Osteocyte (in vitro differentiated cells): ENCODE measurements around the gene KAZN. TPM values are rescaled to one million over a fixed set of nuclear protein-coding genes. Genes with fewer than 3 reads are reported as not detected.

Source experiments
- DNase-seq: peaks from one replicate; pipeline ENCODE4 v3.0.0; 2021; ENCODE audit warnings: mixed read lengths; ENCODE audit not compliant: unreplicated experiment; ENCODE audit errors: extremely low spot score
- H3K27ac Mint-ChIP-seq: one replicate; pipeline ENCODE4 v1.8.0; 2021; ENCODE audit warnings: mild to moderate bottlenecking, mixed read lengths; ENCODE audit not compliant: unreplicated experiment
- H3K27me3 Mint-ChIP-seq: one replicate; pipeline ENCODE4 v1.8.0; 2021; ENCODE audit warnings: mixed read lengths; ENCODE audit not compliant: unreplicated experiment
- H3K36me3 Mint-ChIP-seq: one replicate; pipeline ENCODE4 v1.8.0; 2021; ENCODE audit warnings: mixed read lengths; ENCODE audit not compliant: unreplicated experiment
- H3K4me1 Mint-ChIP-seq: one replicate; pipeline ENCODE4 v1.8.0; 2021; ENCODE audit warnings: mixed read lengths; ENCODE audit not compliant: unreplicated experiment
- H3K4me3 Mint-ChIP-seq: one replicate; pipeline ENCODE4 v1.8.0; 2021; ENCODE audit warnings: mild to moderate bottlenecking, moderate library complexity, mixed read lengths; ENCODE audit not compliant: unreplicated experiment
- H3K9me3 Mint-ChIP-seq: one replicate; pipeline ENCODE4 v1.8.0; 2021; ENCODE audit warnings: mixed read lengths; ENCODE audit not compliant: unreplicated experiment
- total RNA-seq: library from RNA; stranded (reverse); gene quantifications from 2 replicates; pipeline ENCODE4 v1.2.1, GENCODE V29; 2021
- TF ChIP-seq, protein P1 (sequence below): fragments of 200-600 bp; sonication (generic); IDR thresholded peaks from 2 replicates; pipeline ENCODE4 v1.5.0; 2021; ENCODE audit warnings: antibody characterized with exemption, mild to moderate bottlenecking, moderate library complexity

Gene KAZN
- total RNA-seq, 1 donor from 2014 or later = 47.1 TPM

DNA sequence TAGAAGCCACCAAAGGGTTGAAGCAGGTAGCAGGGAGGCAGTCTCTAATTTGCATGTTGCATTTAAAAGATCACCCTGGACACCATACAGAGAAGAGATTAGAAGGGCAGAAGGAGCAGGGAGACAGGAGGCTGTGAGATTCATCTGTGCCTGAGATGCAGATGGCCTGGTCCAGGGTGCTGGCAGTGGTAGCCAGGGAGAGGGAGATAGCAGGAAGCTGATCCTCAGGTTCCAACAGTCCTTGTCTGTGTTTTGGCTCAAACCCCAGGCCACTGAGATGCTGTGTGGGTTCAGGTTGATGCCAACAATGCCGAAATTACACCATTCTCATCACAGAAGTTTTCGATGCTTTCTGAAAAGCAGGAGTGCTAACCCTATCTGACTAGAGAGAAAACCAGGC is 113.7 kb downstream of the KAZN start:
- Mint-ChIP-seq H3K27me3 (no peaks in the 10 kb centered on the region), H3K27ac (no peak overlapping the region), H3K4me1 (no peaks in the 10 kb centered on the region), H3K9me3 (no peaks in the 10 kb centered on the region), H3K36me3 (no peaks in the 10 kb centered on the region), H3K4me3 (no peak overlapping the region)
- TF ChIP-seq, protein P1, sequence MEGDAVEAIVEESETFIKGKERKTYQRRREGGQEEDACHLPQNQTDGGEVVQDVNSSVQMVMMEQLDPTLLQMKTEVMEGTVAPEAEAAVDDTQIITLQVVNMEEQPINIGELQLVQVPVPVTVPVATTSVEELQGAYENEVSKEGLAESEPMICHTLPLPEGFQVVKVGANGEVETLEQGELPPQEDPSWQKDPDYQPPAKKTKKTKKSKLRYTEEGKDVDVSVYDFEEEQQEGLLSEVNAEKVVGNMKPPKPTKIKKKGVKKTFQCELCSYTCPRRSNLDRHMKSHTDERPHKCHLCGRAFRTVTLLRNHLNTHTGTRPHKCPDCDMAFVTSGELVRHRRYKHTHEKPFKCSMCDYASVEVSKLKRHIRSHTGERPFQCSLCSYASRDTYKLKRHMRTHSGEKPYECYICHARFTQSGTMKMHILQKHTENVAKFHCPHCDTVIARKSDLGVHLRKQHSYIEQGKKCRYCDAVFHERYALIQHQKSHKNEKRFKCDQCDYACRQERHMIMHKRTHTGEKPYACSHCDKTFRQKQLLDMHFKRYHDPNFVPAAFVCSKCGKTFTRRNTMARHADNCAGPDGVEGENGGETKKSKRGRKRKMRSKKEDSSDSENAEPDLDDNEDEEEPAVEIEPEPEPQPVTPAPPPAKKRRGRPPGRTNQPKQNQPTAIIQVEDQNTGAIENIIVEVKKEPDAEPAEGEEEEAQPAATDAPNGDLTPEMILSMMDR = no peak
- DNase-seq = no peak

DNA sequence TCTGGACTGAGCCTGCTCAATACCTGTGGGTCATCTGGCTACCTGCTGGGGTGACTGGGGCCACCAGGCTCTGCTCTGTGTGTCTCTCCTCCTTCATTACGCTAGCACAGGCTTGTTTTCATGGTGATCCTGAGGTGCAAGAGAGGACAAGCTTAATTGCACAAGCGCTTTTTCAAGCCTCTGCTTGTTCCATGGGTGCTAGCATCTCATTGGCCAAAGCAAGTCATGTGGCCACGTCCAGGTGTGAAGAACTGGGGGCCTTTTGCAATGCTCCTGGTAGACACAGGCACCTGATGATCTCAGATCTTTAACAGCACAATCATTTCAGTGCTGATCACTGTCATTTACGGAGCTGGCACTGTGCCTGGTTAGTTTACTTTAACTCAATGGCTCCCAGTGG is 114.6 kb downstream of the KAZN start:
- Mint-ChIP-seq H3K36me3 (no peaks in the 10 kb centered on the region), H3K9me3 (no peaks in the 10 kb centered on the region), H3K4me1 (no peaks in the 10 kb centered on the region), H3K4me3 (no peak overlapping the region), H3K27me3 (no peaks in the 10 kb centered on the region), H3K27ac (no peak overlapping the region)
- TF ChIP-seq, protein P1 = no peak
- DNase-seq = no peak

DNA sequence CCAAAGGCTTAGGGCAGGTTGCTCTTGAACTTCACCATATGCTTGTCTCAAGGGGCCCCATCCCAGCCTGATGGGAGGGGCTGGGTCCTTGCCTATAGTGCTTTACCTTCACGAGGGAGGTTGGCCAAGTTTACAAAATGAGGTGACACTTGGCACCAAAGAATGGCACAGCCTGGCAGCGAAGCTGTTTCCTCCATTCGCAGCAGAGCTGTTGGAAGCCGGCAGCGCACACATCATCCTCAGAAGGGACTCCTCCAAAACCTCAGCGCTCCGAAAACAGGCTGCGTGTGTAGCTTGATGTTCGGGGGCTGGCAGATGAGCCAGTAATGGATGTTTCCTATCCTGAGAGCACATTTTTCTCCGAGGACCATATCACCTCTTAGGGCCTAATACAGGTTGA is 116.8 kb downstream of the KAZN start:
- Mint-ChIP-seq H3K36me3 (no peaks in the 10 kb centered on the region), H3K27ac (no peak overlapping the region), H3K4me3 (no peak overlapping the region), H3K9me3 (no peaks in the 10 kb centered on the region), H3K27me3 (no peaks in the 10 kb centered on the region), H3K4me1 (no peaks in the 10 kb centered on the region)
- no peak for DNase-seq
- TF ChIP-seq, protein P1 = no peak

DNA sequence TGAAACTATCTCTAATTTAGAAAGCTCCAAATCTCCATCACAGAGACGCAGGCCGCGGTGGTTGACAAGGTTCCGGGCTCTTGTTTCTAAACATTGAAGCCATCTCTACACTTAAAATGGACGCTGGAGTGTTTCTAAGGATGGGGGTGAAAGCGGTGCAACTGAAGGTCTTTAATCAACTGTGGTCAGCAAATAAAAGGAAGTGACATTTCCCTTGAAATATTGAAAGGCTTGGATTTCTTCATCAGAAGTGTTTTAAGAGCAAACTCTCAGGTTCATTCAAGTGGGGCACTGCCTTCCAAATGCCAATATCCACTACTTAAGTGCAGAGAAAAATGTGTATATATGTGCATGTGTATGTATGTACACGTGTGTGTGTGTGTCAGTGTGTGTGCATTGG is 117.3 kb downstream of the KAZN start:
- no peak for DNase-seq
- Mint-ChIP-seq H3K4me3 (no peak overlapping the region), H3K27ac (no peak overlapping the region), H3K27me3 (no peaks in the 10 kb centered on the region), H3K4me1 (no peaks in the 10 kb centered on the region), H3K36me3 (no peaks in the 10 kb centered on the region), H3K9me3 (no peaks in the 10 kb centered on the region)
- TF ChIP-seq, protein P1 = no peak

DNA sequence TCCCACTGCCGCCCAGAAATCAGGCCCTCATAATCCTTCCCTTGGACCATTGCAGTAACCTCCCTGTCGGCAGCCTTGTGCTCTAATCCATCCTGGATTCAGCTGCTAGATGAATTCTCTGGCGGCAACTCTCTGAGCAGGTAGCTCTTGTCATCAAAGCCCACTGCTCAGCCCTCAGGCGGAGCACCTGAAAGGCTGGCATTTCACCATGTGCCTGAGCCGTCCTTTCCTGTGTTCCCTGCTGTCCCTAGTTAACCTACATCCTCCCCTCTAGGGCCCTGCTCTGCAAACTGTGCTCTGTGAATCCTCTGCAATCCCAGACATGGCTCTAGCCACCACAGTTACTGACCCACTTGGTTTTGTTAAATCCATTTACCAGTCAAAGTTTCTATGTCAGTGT is 118.0 kb downstream of the KAZN start:
- no peaks in the 10 kb centered on the region for H3K27me3 Mint-ChIP-seq

More for the DNA sequence above, 118.0 kb downstream of the KAZN start:
- H3K9me3 Mint-ChIP-seq = no peaks in the 10 kb centered on the region
- DNase-seq = no peak
- no peaks in the 10 kb centered on the region for H3K4me1 Mint-ChIP-seq
- TF ChIP-seq, protein P1 = no peak
- H3K27ac Mint-ChIP-seq = no peak overlapping the region
- no peaks in the 10 kb centered on the region for H3K36me3 Mint-ChIP-seq
- H3K4me3 Mint-ChIP-seq = no peak overlapping the region
